ENCODE results near the gene SYS1.

- TF ChIP-seq CTCF (IDR thresholded peaks at IDR 0.05) (peak; percentile 90), EZH2 (IDR thresholded peaks at IDR 0.05; ENCODE audit: borderline replicate concordance, insufficient read depth, low read depth, low read length, poor library complexity, severe bottlenecking) (no peak)
These were observed 10.6 kb downstream of the SYS1 start for GRCh38 chr20:45373353-45374100.

Measured in B cell (primary cell).